ENCODE measurements around the gene AADAT. TPM values are rescaled to one million over a fixed set of nuclear protein-coding genes. Genes with fewer than 3 reads are reported as not detected.

Gene AADAT
- total RNA-seq, 1 donor from 2014 or later = 10.7 TPM

DNA sequence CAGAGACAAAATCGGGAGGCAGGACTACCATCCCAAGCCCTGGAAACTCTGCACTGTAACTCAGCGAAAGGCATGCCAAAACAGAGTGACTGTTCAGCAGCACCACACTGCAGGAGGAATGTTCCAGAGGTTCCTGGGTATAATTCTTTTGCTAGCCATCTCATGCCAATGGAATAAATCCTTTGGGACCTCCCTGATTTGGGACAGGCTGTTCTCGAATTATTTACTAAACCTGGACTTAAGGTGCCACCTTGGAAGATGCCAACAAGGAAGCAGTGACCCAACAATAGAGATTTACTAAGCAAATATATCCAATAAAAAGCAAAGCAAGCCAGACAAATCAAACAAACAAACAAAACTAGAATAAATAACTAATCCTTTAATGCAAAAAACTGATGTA is 9.3 kb downstream of the AADAT start:
- Mint-ChIP-seq H3K27ac (ENCODE audit: unreplicated experiment) (no peak overlapping the region), H3K36me3 (ENCODE audit: unreplicated experiment) (peaks cover 56% of the 10 kb centered on the region), H3K9me3 (ENCODE audit: unreplicated experiment) (no peaks in the 10 kb centered on the region), H3K4me1 (ENCODE audit: unreplicated experiment) (no peaks in the 10 kb centered on the region), H3K27me3 (ENCODE audit: unreplicated experiment) (no peaks in the 10 kb centered on the region), H3K4me3 (ENCODE audit: unreplicated experiment) (no peak overlapping the region)
- TF ChIP-seq, protein P1, sequence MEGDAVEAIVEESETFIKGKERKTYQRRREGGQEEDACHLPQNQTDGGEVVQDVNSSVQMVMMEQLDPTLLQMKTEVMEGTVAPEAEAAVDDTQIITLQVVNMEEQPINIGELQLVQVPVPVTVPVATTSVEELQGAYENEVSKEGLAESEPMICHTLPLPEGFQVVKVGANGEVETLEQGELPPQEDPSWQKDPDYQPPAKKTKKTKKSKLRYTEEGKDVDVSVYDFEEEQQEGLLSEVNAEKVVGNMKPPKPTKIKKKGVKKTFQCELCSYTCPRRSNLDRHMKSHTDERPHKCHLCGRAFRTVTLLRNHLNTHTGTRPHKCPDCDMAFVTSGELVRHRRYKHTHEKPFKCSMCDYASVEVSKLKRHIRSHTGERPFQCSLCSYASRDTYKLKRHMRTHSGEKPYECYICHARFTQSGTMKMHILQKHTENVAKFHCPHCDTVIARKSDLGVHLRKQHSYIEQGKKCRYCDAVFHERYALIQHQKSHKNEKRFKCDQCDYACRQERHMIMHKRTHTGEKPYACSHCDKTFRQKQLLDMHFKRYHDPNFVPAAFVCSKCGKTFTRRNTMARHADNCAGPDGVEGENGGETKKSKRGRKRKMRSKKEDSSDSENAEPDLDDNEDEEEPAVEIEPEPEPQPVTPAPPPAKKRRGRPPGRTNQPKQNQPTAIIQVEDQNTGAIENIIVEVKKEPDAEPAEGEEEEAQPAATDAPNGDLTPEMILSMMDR (IDR thresholded peaks at IDR 0.05) = no peak
- DNase-seq (ENCODE audit: extremely low spot score, unreplicated experiment) = no peak

DNA sequence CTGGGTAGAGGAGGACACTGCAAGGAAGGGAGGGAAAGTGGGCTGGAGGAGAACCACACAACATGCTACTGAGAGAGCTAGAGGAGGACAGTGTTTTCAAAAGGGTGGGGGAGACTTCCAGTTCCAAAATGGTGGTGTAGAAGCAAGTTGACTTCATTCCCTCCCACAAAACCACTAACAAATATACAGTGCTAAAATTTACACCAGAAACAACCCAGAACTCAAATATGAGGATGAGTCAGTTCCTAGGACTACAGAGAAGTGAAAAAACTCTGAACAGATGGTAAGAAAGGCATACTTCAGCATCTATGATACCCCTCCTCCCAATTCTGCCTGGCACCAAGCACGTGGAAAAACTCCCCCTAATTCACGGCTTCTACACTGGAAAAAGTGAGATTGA is 9.8 kb downstream of the AADAT start:
- no peak for DNase-seq (ENCODE audit: extremely low spot score, unreplicated experiment)
- no peaks in the 10 kb centered on the region for H3K4me1 Mint-ChIP-seq (ENCODE audit: unreplicated experiment)
- H3K27ac Mint-ChIP-seq (ENCODE audit: unreplicated experiment) = no peak overlapping the region
- TF ChIP-seq, protein P1 (IDR thresholded peaks at IDR 0.05) = no peak
- H3K36me3 Mint-ChIP-seq (ENCODE audit: unreplicated experiment) = peaks cover 54% of the 10 kb centered on the region
- H3K4me3 Mint-ChIP-seq (ENCODE audit: unreplicated experiment) = no peak overlapping the region
- no peaks in the 10 kb centered on the region for H3K9me3 Mint-ChIP-seq (ENCODE audit: unreplicated experiment)
- H3K27me3 Mint-ChIP-seq (ENCODE audit: unreplicated experiment) = no peaks in the 10 kb centered on the region

DNA sequence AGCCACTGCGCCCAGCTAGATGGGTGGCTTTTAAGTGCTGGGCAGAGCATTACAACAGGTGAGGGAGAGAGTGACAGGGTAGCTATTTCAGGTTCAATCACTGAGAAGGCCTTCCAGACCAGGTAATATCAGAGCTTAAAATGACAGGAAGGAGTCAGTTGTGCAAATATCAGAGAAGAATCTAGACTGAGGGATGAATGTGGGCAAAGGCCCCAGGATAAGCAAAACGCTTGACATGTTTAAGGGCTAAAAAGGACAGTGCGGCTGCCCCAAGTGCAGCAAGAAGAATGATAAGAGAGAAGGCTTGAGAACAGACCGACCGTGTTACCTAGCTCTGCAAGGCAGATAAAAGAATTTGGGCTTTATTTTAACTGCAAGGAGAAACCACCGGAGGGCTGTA is 18.6 kb downstream of the AADAT start:
- Mint-ChIP-seq H3K9me3 (ENCODE audit: unreplicated experiment) (no peaks in the 10 kb centered on the region), H3K27ac (ENCODE audit: unreplicated experiment) (no peak overlapping the region), H3K4me3 (ENCODE audit: unreplicated experiment) (no peak overlapping the region), H3K36me3 (ENCODE audit: unreplicated experiment) (peaks cover 27% of the 10 kb centered on the region), H3K4me1 (ENCODE audit: unreplicated experiment) (no peaks in the 10 kb centered on the region), H3K27me3 (ENCODE audit: unreplicated experiment) (no peaks in the 10 kb centered on the region)
- TF ChIP-seq, protein P1 (IDR thresholded peaks at IDR 0.05) = no peak
- DNase-seq (ENCODE audit: extremely low spot score, unreplicated experiment) = no peak

DNA sequence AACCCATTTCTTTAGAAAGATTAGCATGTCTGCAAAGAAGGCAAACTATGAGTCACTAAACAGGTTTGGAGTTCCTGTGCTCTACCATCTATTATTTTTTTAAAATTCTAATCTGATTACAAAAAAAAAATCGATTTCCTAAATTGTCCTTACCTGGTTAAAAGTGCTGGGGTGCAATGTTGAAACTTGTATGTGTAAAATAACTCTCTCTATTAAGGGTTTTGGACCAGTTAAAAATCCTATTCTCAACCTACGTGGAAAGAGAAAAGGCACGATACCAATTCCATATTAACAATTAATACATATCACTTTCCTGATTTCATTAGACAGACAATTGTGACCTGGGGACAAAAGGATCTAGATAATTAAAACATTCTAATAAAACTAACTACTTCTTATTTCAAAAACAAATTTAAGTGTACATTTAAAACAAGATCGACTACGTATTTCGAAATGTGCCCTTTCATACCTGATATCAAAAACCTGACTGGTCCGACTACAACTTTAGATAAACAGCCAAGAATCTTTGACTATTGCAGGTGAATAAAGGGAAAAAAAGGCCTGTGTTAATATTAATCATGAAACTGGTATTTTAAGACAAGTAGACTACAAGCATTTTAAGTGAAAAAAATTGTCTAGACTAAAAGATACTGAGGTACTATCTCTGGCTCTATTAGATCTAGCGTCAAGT is 21.2 kb downstream of the AADAT start:
- H3K36me3 Mint-ChIP-seq (ENCODE audit: unreplicated experiment) = peaks cover 25% of the 10 kb centered on the region
- no peak overlapping the region for H3K4me3 Mint-ChIP-seq (ENCODE audit: unreplicated experiment)
- H3K9me3 Mint-ChIP-seq (ENCODE audit: unreplicated experiment) = no peaks in the 10 kb centered on the region
- DNase-seq (ENCODE audit: extremely low spot score, unreplicated experiment) = no peak
- TF ChIP-seq, protein P1 (IDR thresholded peaks at IDR 0.05) = no peak
- H3K27ac Mint-ChIP-seq (ENCODE audit: unreplicated experiment) = no peak overlapping the region
- H3K4me1 Mint-ChIP-seq (ENCODE audit: unreplicated experiment) = no peaks in the 10 kb centered on the region
- H3K27me3 Mint-ChIP-seq (ENCODE audit: unreplicated experiment) = no peaks in the 10 kb centered on the region

DNA sequence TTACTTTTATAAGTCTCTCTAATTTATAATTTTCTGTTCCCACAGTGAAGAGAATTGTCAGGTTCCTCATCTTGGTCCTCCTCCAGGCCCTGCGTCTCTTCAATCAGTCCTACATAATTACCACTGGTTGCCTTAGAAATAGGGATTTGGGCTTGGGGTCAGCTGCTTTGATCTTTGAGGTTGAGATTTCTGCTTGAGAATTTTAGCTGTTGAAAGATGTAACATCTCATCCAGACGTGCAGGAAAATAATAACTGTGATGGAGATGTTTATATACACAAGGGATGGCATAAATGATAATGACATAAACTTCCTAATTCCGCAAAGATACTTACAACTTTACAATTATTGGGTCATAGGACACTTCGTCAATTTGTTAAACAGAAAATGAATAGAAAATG is 30.3 kb downstream of the AADAT start:
- no peaks in the 10 kb centered on the region for H3K27me3 Mint-ChIP-seq (ENCODE audit: unreplicated experiment)
- no peaks in the 10 kb centered on the region for H3K9me3 Mint-ChIP-seq (ENCODE audit: unreplicated experiment)
- no peak overlapping the region for H3K27ac Mint-ChIP-seq (ENCODE audit: unreplicated experiment)
- peaks cover 14% of the 10 kb centered on the region for H3K36me3 Mint-ChIP-seq (ENCODE audit: unreplicated experiment)
- no peak overlapping the region for H3K4me3 Mint-ChIP-seq (ENCODE audit: unreplicated experiment)
- TF ChIP-seq, protein P1 (IDR thresholded peaks at IDR 0.05) = no peak
- DNase-seq (ENCODE audit: extremely low spot score, unreplicated experiment) = no peak
- no peaks in the 10 kb centered on the region for H3K4me1 Mint-ChIP-seq (ENCODE audit: unreplicated experiment)

Data from osteocyte (in vitro differentiated cells).